PC-3 (cell line): ENCODE measurements around the gene ZBTB24. TPM values are rescaled to one million over a fixed set of nuclear protein-coding genes. Genes with fewer than 3 reads are reported as not detected.
A peak's percentile ranks its signal among the peaks of the same experiment; 100 is the strongest.

Experiments used
- ATAC-seq: fragments of 200-7000 bp; cut with Tn5 transposase; 2 replicates; pipeline ENCODE4 v1.9.1; 2020; ENCODE audit warnings: mild to moderate bottlenecking, moderate library complexity
- BruUV-seq: library from RNA; stranded (reverse); fragments of 400-500 nt; replicated peaks from 2 replicates; lab custom pipeline; 2021; lab: Mats Ljungman, UMichigan
- CTCF ChIA-PET: fragments of 300-600 bp; sonication (Branson Sonifier 250); formaldehyde crosslinking; loops from one replicate; lab custom pipeline; 2022; ENCODE audit warnings: antibody characterized with exemption; lab: Charles Lee
- POLR2A ChIA-PET: fragments of 300-600 bp; sonication (Branson Sonifier 250); formaldehyde crosslinking; loops from one replicate; lab custom pipeline; 2022; ENCODE audit warnings: antibody characterized with exemption; ENCODE audit not compliant: unreplicated experiment; lab: Charles Lee
- DNase-seq: peaks from one replicate; pipeline ENCODE4 v3.0.0-alpha.2; 2015
- H2AFZ ChIP-seq: fragments of 300-600 bp; sonication (generic); 2 replicates; pipeline ENCODE4 v1.6.0; 2016; ENCODE audit warnings: antibody characterized with exemption, low read length
- H3F3A ChIP-seq: fragments of 300-600 bp; sonication (generic); one replicate; pipeline ENCODE4 v1.6.0; 2017; ENCODE audit warnings: antibody characterized with exemption, low read length, control low read depth, mild to moderate bottlenecking; ENCODE audit not compliant: unreplicated experiment
- H3K27ac ChIP-seq: fragments of 300-600 bp; sonication (generic); 2 replicates; pipeline ENCODE4 v1.5.1; 2016; ENCODE audit warnings: mild to moderate bottlenecking, low read length
- H3K27me3 ChIP-seq: fragments of 300-600 bp; sonication (generic); 2 replicates; pipeline ENCODE4 v1.6.1; 2016; ENCODE audit warnings: low read length, mixed read lengths
- H3K36me3 ChIP-seq: fragments of 300-600 bp; sonication (generic); 2 replicates; pipeline ENCODE4 v1.6.1; 2016; ENCODE audit warnings: low read depth, mixed run types, low read length, mixed read lengths
- H3K4me1 ChIP-seq: fragments of 300-600 bp; sonication (generic); 2 replicates; pipeline ENCODE4 v1.5.1; 2016; ENCODE audit warnings: low read length; ENCODE audit not compliant: insufficient read depth
- H3K4me2 ChIP-seq: fragments of 300-600 bp; sonication (generic); 2 replicates; pipeline ENCODE4 v1.6.0; 2016; ENCODE audit warnings: low read length
- H3K4me3 ChIP-seq: fragments of 300-600 bp; sonication (generic); 2 replicates; pipeline ENCODE4 v1.5.1; 2016; ENCODE audit warnings: mild to moderate bottlenecking, low read length, mixed read lengths
- H3K79me2 ChIP-seq: fragments of 300-600 bp; sonication (generic); 2 replicates; pipeline ENCODE4 v1.6.1; 2017; ENCODE audit warnings: low read length, mixed read lengths
- H3K9ac ChIP-seq: fragments of 300-600 bp; sonication (generic); 2 replicates; pipeline ENCODE4 v1.6.0; 2016; ENCODE audit warnings: mild to moderate bottlenecking, low read length
- H3K9me2 ChIP-seq: fragments of 300-600 bp; sonication (generic); replicated peaks from 2 replicates; pipeline ENCODE4 v1.6.1; 2016; ENCODE audit warnings: mixed run types, low read length, mixed read lengths
- H3K9me3 ChIP-seq: fragments of 300-600 bp; sonication (generic); 2 replicates; pipeline ENCODE4 v1.6.1; 2016; ENCODE audit warnings: low read length, mixed read lengths
- H4K20me1 ChIP-seq: fragments of 300-600 bp; sonication (generic); 2 replicates; pipeline ENCODE4 v1.6.1; 2016; ENCODE audit warnings: low read length, mixed read lengths
- CTCF ChIP-seq: fragments of 300-600 bp; sonication (generic); conservative IDR thresholded peaks from 2 replicates; pipeline ENCODE4 v1.5.1; 2017; ENCODE audit warnings: antibody characterized with exemption, low read depth, mild to moderate bottlenecking, low read length
- EZH2 ChIP-seq: fragments of 300-600 bp; sonication (generic); IDR thresholded peaks from one replicate; pipeline ENCODE4 v1.6.1; 2017; ENCODE audit warnings: antibody characterized with exemption, mild to moderate bottlenecking, low read length; ENCODE audit not compliant: unreplicated experiment
- EZH2phosphoT487 ChIP-seq: fragments of 300-600 bp; sonication (generic); IDR thresholded peaks from 2 replicates; pipeline ENCODE4 v1.6.1; 2018; ENCODE audit warnings: mild to moderate bottlenecking, antibody characterized with exemption, low read length, borderline replicate concordance
- intact Hi-C: fragments of 100-400 bp; cut with micrococcal nuclease; formaldehyde crosslinking; loops from 2 replicates; pipeline ENCODE4 v1.9.0; 2023
- total RNA-seq: library from RNA; depleted of rRNA; stranded (reverse); fragments of >200 nt; gene quantifications from 2 replicates; pipeline ENCODE4 v1.2.3, GENCODE V29; 2014

Gene ZBTB24
- total RNA-seq, 1 experiment from 2014 or later, result 6.1 TPM

- no peaks in the 10 kb centered on the region for H3K79me2 ChIP-seq
- no peak overlapping the region for H3K9ac ChIP-seq
- H3F3A ChIP-seq, result no peaks in the 10 kb centered on the region
- no peak overlapping the region for H3K4me3 ChIP-seq
- intact Hi-C loops, result loop anchor here (1.0 to 2.0 kb wide), 4 partner anchors 163 to 525 kb away; partner anchors contain the start of genes AK9 and FIG4
- no peaks in the 10 kb centered on the region for H3K36me3 ChIP-seq
- CTCF ChIA-PET, result interaction anchor here (0.5 kb wide), 1 partner anchor 177 kb away, joined by 5 read pairs; no protein-coding TSS in a partner anchor
- H4K20me1 ChIP-seq, result no peaks in the 10 kb centered on the region
- no peaks in the 10 kb centered on the region for H3K9me2 ChIP-seq
- no peaks in the 10 kb centered on the region for H3K9me3 ChIP-seq
- DNase-seq (peak; percentile 27), ATAC-seq (peak; percentile 61)
- peak; percentile 40; the same call in 1 of the 2 replicates for TF ChIP-seq CTCF
- no peak for TF ChIP-seq EZH2
- no peak overlapping the region for H3K4me2 ChIP-seq
- no peak overlapping the region for H2AFZ ChIP-seq
- peaks cover 4% of the 10 kb centered on the region; the same call in 1 of the 2 replicates for H3K4me1 ChIP-seq
- no peaks in the 10 kb centered on the region for H3K27me3 ChIP-seq
- H3K27ac ChIP-seq, result no peak overlapping the region
- BruUV-seq, result no TSS peak
- POLR2A ChIA-PET, result no interaction called here
Observed at GRCh38 chr6:109527989-109528388, 45.0 kb upstream of the ZBTB24 start.

DNA sequence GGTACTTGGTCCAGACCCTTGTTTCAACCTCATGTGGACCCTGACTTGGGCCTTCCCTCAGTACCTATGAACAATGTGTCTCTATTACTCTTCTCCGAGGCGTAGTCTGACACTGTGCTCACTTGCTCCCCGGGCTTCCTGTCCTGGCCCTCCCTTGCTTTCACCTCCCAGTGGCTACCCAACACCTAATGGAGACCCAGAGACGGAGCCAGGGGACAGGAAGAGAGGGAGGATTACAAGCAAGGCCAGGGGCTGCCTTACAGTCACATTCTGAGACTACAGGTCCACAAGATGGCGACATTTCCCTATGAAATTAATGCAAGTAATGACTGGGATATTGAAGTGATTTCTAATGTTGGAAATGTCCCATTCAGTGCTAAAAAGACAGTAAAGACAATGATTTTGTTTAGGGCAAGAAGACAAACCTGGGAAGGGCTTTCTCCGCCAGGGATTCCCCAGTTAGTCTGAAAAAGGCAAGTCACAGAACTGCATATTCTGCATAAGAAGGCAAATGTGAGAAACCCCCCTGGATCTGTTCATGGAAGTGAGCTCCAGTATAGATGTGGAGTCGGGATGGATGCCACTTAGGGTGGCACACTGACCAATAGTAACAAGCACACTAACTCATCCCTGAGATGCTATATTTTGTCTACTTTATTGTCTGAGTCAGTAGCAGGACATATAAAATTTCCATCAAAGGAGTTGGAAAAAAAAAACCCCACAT, 44.0 kb upstream of the ZBTB24 start:
- Histone ChIP-seq H3K4me2 (no peak overlapping the region), H2AFZ (peak overlapping the region; percentile 68; the same call in 1 of the 2 replicates), H3K4me3 (no peak overlapping the region), H3K27ac (no peak overlapping the region), H3K36me3 (no peaks in the 10 kb centered on the region), H3K9me3 (no peaks in the 10 kb centered on the region), H3K9me2 (no peaks in the 10 kb centered on the region), H4K20me1 (no peaks in the 10 kb centered on the region), H3K79me2 (no peaks in the 10 kb centered on the region), H3K4me1 (peaks cover 4% of the 10 kb centered on the region; the same call in 1 of the 2 replicates), H3K27me3 (no peaks in the 10 kb centered on the region), H3K9ac (no peak overlapping the region), H3F3A (no peaks in the 10 kb centered on the region)
- peak; percentile 78 for DNase-seq
- TF ChIP-seq EZH2phosphoT487 (no peak), EZH2 (no peak), CTCF (peak; percentile 76)
- BruUV-seq, result no TSS peak
- peak; percentile 92 for ATAC-seq
- intact Hi-C loops, result loop anchor here (1.0 to 2.0 kb wide), 4 partner anchors 164 to 526 kb away; partner anchors contain the start of genes AK9 and FIG4
- ChIA-PET CTCF (interaction anchor here (0.6 kb wide), 1 partner anchor 513 kb away, joined by 4 read pairs; no protein-coding TSS in a partner anchor), POLR2A (interaction anchor here (0.7 kb wide), 1 partner anchor 45 kb away, joined by 3 read pairs; no protein-coding TSS in a partner anchor)

- POLR2A ChIA-PET, result no interaction called here
Observed at GRCh38 chr6:109524129-109524528, 41.1 kb upstream of the ZBTB24 start.

More at GRCh38 chr6:109524129-109524528, 41.1 kb upstream of the ZBTB24 start:
- Histone ChIP-seq H3K9me2 (no peaks in the 10 kb centered on the region), H2AFZ (no peak overlapping the region), H3K4me3 (no peak overlapping the region), H3K9me3 (no peaks in the 10 kb centered on the region), H3K79me2 (no peaks in the 10 kb centered on the region), H3K27me3 (no peaks in the 10 kb centered on the region), H4K20me1 (no peaks in the 10 kb centered on the region), H3K27ac (no peak overlapping the region), H3K4me1 (peaks cover 4% of the 10 kb centered on the region; the same call in 1 of the 2 replicates), H3K9ac (no peak overlapping the region), H3K4me2 (no peak overlapping the region), H3F3A (no peaks in the 10 kb centered on the region), H3K36me3 (no peaks in the 10 kb centered on the region)
- BruUV-seq, result no TSS peak
- intact Hi-C loops, result loop anchor here (5.0 kb wide), 1 partner anchor 42 kb away; the partner anchor contains the start of gene ZBTB24
- ATAC-seq (no peak), DNase-seq (no peak)
- CTCF ChIA-PET, result no interaction called here
- TF ChIP-seq EZH2 (no peak), CTCF (no peak), EZH2phosphoT487 (no peak)
